ENCODE results near the gene ELOVL4.

The ELOVL4 gene

GRCh38 chr6:79896075-79896449 is 51.3 kb downstream of the ELOVL4 start:
- in situ Hi-C loops (cut with MboI; ENCODE audit: low pct_unique_long_range_greater_than_20kb, low sequenced_read_pairs, unreplicated experiment), result no loop called here
- DNase-seq (ENCODE audit: low spot score), result no peak
- TF ChIP-seq, protein P1, sequence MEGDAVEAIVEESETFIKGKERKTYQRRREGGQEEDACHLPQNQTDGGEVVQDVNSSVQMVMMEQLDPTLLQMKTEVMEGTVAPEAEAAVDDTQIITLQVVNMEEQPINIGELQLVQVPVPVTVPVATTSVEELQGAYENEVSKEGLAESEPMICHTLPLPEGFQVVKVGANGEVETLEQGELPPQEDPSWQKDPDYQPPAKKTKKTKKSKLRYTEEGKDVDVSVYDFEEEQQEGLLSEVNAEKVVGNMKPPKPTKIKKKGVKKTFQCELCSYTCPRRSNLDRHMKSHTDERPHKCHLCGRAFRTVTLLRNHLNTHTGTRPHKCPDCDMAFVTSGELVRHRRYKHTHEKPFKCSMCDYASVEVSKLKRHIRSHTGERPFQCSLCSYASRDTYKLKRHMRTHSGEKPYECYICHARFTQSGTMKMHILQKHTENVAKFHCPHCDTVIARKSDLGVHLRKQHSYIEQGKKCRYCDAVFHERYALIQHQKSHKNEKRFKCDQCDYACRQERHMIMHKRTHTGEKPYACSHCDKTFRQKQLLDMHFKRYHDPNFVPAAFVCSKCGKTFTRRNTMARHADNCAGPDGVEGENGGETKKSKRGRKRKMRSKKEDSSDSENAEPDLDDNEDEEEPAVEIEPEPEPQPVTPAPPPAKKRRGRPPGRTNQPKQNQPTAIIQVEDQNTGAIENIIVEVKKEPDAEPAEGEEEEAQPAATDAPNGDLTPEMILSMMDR (IDR thresholded peaks at IDR 0.05; ENCODE audit: extremely low read depth, insufficient read depth, missing control alignments), result no peak

- DNase-seq (ENCODE audit: low spot score), result no peak
- in situ Hi-C loops (cut with MboI; ENCODE audit: low pct_unique_long_range_greater_than_20kb, low sequenced_read_pairs, unreplicated experiment), result no loop called here
These were observed 51.8 kb downstream of the ELOVL4 start for GRCh38 chr6:79895382-79896074.

DNA sequence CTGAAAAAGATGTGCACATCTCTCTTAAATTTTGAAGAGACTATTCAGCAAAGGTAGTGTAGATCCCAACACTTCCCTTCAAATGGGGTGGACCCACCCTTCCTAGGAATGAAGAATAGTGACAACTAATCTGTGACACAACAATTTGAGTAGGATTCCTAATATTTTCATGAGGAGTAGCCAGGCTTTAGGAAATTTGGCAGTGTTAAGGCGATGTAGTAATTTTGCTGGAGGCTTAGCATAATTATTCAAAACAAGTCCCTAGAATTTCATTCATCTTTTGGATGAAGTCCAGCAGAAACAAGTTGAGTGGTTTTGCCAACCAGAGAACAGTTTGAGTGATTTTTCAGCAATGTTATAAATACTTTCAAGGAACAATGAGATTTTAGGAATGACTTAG is 52.4 kb downstream of the ELOVL4 start:
- in situ Hi-C loops (cut with MboI; ENCODE audit: low pct_unique_long_range_greater_than_20kb, low sequenced_read_pairs, unreplicated experiment), result no loop called here
- DNase-seq (ENCODE audit: low spot score), result no peak
- TF ChIP-seq, protein P1 (IDR thresholded peaks at IDR 0.05; ENCODE audit: extremely low read depth, insufficient read depth, missing control alignments), result no peak

More at GRCh38 chr6:79895382-79896074, 51.8 kb downstream of the ELOVL4 start:
- TF ChIP-seq, protein P1 (IDR thresholded peaks at IDR 0.05; ENCODE audit: extremely low read depth, insufficient read depth, missing control alignments), result no peak

DNA sequence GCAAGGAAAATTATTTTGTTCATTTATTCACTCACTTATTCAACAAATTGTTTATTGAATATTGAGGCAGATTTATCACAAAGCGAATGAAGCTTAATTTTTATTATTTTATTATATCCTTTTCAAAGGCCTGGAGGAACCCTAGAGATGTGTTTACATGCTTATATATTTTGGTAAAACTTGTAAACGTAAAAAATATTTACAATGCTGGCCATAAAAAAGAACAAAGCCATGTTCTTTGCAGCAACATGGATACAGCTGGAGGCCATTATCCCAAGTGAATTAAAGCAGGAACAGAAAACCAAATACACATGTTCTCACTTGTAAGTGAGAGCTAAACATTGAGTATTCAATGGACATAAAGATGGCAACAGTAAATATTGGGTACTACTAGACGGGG is 58.8 kb downstream of the ELOVL4 start:
- no peak for DNase-seq (ENCODE audit: low spot score)
- TF ChIP-seq, protein P1 (IDR thresholded peaks at IDR 0.05; ENCODE audit: extremely low read depth, insufficient read depth, missing control alignments), result no peak
- in situ Hi-C loops (cut with MboI; ENCODE audit: low pct_unique_long_range_greater_than_20kb, low sequenced_read_pairs, unreplicated experiment), result no loop called here

DNA sequence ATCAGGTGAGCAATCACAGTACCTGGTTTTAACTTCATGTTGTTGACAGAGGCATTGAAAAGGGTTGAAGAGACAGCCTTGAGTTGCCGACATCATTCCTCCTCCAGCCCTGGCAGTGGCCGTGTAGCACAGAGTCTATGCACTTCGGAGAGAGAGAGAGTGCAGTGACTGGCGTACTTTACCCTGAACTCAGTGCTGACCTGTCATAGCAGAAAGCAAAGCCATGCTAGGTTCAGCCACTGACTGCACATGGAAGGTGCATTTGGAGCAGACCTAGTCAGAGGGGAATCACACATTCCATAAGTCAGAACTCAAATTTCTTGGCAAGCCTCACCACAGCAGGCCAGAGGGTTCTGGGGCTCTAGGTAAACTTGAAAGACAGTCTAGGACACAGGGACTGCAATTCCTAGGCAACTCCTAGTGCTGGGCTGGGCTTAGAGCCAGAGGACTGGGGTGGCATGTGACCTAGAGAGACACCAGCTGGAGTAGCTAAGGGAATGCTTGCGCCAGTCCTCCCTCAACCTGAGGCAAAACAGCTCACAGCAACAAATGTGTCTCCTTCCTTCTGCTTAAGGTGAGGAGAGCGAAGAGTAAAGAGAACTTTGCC is 69.1 kb downstream of the ELOVL4 start:
- in situ Hi-C loops (cut with MboI; ENCODE audit: low pct_unique_long_range_greater_than_20kb, low sequenced_read_pairs, unreplicated experiment), result no loop called here
- no peak for DNase-seq (ENCODE audit: low spot score)
- TF ChIP-seq, protein P1 (IDR thresholded peaks at IDR 0.05; ENCODE audit: extremely low read depth, insufficient read depth, missing control alignments), result no peak

DNA sequence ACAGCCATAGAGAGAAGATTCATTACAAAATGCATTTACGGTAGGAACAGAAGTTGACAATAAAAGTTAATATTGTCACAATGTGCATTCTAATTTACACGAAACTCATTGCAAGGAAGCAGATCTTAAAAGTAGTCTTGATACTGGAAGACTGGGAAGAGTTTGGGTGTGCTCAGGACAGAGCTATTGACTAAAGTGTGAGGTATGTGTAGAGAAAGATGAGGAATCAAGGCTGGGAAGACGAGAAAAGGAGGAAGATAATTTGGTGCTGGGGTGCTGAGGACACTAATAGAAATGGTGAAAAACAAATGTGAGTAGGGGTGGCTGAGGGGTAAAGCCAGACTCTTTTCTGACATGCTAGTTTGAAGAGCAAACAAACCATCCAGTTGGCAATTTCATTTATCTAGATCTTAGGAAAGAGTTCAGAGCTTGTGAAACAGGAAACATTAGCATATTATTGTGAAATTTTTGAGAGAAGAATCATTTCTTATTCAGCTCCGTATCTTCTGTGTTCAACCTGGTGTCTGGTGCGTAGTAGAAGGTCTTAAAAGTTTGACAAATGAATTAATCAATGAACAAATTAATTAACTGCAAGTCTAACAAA is 72.7 kb downstream of the ELOVL4 start:
- no peak for DNase-seq (ENCODE audit: low spot score)
- in situ Hi-C loops (cut with MboI; ENCODE audit: low pct_unique_long_range_greater_than_20kb, low sequenced_read_pairs, unreplicated experiment), result no loop called here
- TF ChIP-seq, protein P1 (IDR thresholded peaks at IDR 0.05; ENCODE audit: extremely low read depth, insufficient read depth, missing control alignments), result no peak
